Ascending aorta (tissue), 2 donors: ENCODE measurements around the gene KIZ. TPM values are rescaled to one million over a fixed set of nuclear protein-coding genes. Genes with fewer than 3 reads are reported as not detected.

Experiments
- DNase-seq, 2 donors: peaks; one replicate each; pipeline ENCODE4 v3.0.0-alpha.2; 2019; ENCODE audit warnings: low spot score in 2 of 2
- H3K27ac ChIP-seq, 2 donors: fragments of 200-600 bp; sonication (generic); one replicate each; pipeline ENCODE4 v1.5.1; 2016 to 2017; ENCODE audit warnings: mild to moderate bottlenecking in 1 of 2
- H3K27me3 ChIP-seq: fragments of 200-600 bp; sonication (generic); one replicate; pipeline ENCODE4 v1.5.1; 2017
- H3K36me3 ChIP-seq, 2 donors: fragments of 200-600 bp; sonication (generic); one replicate each; pipeline ENCODE4 v1.5.1; 2016
- H3K4me1 ChIP-seq, 2 donors: fragments of 200-600 bp; sonication (generic); one replicate each; pipeline ENCODE4 v1.5.1; 2016 to 2017; ENCODE audit warnings: mild to moderate bottlenecking in 1 of 2
- H3K4me3 ChIP-seq, 2 donors: fragments of 200-600 bp; sonication (generic); one replicate each; pipeline ENCODE4 v1.5.1; 2016 to 2017; ENCODE audit warnings: mild to moderate bottlenecking in 1 of 2
- H3K9me3 ChIP-seq, 2 donors: fragments of 200-600 bp; sonication (generic); one replicate each; pipeline ENCODE4 v1.5.1; 2016
- intact Hi-C: fragments of 100-400 bp; cut with DNase I; formaldehyde crosslinking; loops from one replicate; pipeline ENCODE4 v1.15.1; 2023
- total RNA-seq: library from RNA; depleted of rRNA; stranded (reverse); fragments of >200 nt; gene quantifications from one replicate; pipeline ENCODE4 v1.1.0, GENCODE V29; 2016
- TF ChIP-seq, protein P1 (sequence below), 3 experiments: fragments of 200-600 bp in 2 of 3; fragments of 450-650 bp in 1 of 3; sonication (generic) in 2 of 3; IDR thresholded peaks; one replicate each; pipeline ENCODE4 v1.5.1; 2016 to 2019; ENCODE audit warnings: antibody characterized with exemption in 3 of 3, mild to moderate bottlenecking in 1 of 3, moderate library complexity in 1 of 3

The KIZ gene
- total RNA-seq, 1 donor from 2014 or later: 7.8 TPM

DNA sequence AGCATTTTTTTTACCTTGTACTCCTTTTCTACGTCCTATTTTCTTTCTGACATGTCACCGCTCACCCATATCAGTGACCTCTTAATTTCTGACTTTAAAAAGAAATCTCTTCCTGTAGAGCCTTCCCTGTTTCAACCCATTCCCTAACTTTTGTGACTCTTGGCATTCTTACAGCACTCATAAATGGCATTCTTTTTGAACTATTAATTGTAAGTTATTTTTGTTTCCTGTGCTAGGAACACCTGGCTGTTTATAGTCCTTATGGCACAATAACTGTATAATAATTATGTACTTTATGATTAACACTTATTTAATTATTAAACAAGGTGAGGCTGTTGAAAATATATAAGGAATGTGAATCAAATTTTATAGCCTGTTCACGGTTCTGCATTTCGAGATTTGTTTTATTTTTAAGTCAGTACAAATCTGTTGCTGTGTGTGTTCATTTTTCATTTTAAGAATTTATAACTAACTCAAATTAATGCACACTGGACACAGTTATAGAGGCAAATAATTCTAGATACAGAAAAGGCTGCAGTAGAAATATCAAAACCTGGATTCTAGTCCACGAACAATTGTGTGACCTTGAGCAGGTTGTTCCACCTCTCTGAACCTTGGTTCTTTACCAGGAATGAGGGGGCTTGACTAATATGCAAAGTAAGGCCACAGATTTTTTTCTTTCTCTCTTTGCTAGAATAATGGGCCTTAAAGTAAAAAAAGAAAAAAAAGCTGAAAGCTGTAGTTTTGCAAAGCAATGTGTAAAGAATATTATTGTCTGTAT lies 1.5 kb downstream of the KIZ start:
- TF ChIP-seq, protein P1, sequence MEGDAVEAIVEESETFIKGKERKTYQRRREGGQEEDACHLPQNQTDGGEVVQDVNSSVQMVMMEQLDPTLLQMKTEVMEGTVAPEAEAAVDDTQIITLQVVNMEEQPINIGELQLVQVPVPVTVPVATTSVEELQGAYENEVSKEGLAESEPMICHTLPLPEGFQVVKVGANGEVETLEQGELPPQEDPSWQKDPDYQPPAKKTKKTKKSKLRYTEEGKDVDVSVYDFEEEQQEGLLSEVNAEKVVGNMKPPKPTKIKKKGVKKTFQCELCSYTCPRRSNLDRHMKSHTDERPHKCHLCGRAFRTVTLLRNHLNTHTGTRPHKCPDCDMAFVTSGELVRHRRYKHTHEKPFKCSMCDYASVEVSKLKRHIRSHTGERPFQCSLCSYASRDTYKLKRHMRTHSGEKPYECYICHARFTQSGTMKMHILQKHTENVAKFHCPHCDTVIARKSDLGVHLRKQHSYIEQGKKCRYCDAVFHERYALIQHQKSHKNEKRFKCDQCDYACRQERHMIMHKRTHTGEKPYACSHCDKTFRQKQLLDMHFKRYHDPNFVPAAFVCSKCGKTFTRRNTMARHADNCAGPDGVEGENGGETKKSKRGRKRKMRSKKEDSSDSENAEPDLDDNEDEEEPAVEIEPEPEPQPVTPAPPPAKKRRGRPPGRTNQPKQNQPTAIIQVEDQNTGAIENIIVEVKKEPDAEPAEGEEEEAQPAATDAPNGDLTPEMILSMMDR (IDR thresholded peaks at IDR 0.05): no peak
- Histone ChIP-seq H3K36me3 (peaks cover 0 to 7% of the 10 kb centered on the region in 2 donors), H3K27ac (no peak overlapping the region), H3K4me1 (peaks cover 2 to 4% of the 10 kb centered on the region in 2 donors), H3K27me3 (no peaks in the 10 kb centered on the region), H3K9me3 (no peaks in the 10 kb centered on the region), H3K4me3 (no peak overlapping the region)
- intact Hi-C loops: loop anchor here (5.0 to 10.0 kb wide), 2 partner anchors 415 to 1073 kb away; partner anchors contain the start of genes CFAP61, CRNKL1 and RALGAPA2
- no peak for DNase-seq

DNA sequence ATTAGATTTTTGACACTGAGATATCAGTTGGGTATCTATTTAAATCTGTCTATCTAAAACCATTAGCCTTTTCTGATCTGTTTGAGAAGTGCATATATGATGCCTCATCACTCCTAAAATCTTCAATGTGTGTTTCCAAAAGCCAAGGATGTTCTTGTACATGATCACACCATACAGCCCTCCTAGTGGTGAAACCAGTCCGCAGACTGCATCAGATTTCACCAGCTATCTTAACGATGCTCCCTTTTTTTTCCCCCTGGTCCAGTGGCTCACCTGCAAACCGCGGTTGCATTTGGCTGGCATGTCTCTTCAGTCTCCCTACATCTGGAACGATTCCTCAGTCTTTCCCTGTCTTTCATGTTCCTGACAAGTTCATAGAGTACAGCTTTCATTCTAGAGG lies 4.0 kb downstream of the KIZ start:
- no peak overlapping the region for H3K4me3 ChIP-seq
- no peak for DNase-seq
- H3K9me3 ChIP-seq: no peaks in the 10 kb centered on the region
- H3K27me3 ChIP-seq: no peaks in the 10 kb centered on the region
- H3K36me3 ChIP-seq: peaks cover 0 to 10% of the 10 kb centered on the region in 2 donors
- H3K27ac ChIP-seq: no peak overlapping the region
- TF ChIP-seq, protein P1 (IDR thresholded peaks at IDR 0.05): no peak
- peaks cover 2 to 4% of the 10 kb centered on the region in 2 donors for H3K4me1 ChIP-seq
- intact Hi-C loops: loop anchor here (5.0 to 10.0 kb wide), 2 partner anchors 418 to 1075 kb away; partner anchors contain the start of genes CFAP61, CRNKL1 and RALGAPA2

DNA sequence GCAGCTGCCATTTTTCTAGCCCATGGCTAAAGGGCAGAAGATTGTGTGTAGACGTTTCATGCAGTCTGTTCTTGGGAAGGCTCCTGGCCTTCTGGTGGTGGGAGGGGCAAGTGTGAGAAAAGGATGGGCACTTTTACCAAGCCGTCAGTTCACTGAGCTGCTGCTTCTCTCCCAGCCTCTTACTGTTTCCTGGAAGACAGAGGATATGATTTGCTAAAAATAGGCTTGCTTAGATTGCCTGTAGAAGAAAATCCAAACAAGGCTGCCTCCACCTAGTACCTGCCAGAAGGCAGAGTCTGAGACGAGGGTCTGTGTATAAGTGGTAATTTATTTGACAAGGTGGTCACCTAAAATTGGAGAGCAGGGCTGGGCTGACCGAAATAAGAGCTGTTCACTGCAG lies 7.5 kb downstream of the KIZ start:
- TF ChIP-seq, protein P1 (IDR thresholded peaks at IDR 0.05): no peak
- Histone ChIP-seq H3K36me3 (peaks cover 0 to 22% of the 10 kb centered on the region in 2 donors), H3K27me3 (no peaks in the 10 kb centered on the region), H3K27ac (no peak overlapping the region), H3K4me1 (no peaks in the 10 kb centered on the region), H3K9me3 (no peaks in the 10 kb centered on the region), H3K4me3 (no peak overlapping the region)
- DNase-seq: no peak
- intact Hi-C loops: no loop called here

DNA sequence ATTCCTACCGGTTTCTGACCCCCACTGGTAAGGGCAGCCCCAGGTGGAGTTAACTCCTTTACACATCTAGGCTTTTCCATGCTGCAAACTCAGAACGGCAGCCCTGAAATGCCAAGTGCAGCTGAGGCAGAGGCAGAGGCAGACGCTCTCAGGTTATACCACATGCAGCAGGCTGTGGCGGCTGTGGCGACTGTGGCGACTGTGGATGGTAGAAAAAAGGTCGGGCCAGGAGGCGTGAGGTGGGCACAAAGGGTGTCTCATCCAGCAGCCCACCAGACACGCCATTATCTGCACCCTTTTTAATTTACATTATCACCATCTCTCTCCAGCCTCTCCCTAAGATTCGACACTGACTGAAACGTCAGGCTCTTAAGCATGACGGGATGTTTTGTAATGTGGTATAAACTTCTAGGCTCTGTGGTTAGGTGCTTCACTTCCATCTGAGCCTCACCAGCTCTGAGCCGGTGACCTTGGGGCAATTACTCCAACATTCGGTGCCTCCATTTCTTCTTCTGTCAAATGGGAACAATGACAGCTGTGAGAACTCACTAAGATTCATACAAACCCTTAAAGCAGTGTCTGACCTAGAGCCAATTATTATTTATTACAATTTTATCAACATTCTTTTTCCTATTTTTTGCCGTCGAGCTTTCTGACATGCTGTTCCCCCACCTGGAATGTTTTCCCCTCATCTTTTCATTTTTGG lies 8.2 kb downstream of the KIZ start:
- H3K4me3 ChIP-seq: no peak overlapping the region
- no peaks in the 10 kb centered on the region for H3K4me1 ChIP-seq
- H3K27me3 ChIP-seq: no peaks in the 10 kb centered on the region
- no peak overlapping the region for H3K27ac ChIP-seq
- no peak for DNase-seq
- intact Hi-C loops: no loop called here
- no peaks in the 10 kb centered on the region for H3K9me3 ChIP-seq
- peaks cover 0 to 22% of the 10 kb centered on the region in 2 donors for H3K36me3 ChIP-seq
- TF ChIP-seq, protein P1 (IDR thresholded peaks at IDR 0.05): no peak

DNA sequence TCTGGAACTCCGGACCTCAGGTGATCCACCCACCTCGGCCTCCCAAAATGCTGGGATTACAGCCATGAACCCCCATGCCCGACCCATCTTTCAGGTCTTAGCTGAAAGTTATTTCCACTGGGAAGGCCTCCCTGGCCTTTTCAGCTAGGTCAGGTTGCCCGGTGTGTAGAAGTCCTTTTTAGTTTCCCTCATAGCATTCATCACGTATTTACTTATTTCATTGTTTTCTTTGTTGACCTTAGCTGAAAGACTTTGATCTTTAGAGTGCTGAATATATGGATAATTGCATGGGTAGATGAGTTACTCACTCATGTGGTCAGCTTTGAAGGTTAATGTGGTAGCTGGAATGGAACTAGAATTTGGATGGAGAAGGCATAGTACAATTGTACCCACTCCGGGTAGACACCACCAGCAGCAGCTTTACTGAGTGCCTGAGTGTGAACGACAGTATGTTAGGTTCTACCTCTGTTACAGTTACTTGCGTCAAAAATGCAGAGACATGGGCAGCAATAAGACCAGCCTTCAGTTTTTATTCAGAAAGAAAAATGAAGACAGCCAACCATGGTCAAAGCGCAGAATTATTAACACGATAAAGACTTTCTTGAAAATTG lies 9.1 kb downstream of the KIZ start:
- Histone ChIP-seq H3K4me3 (no peak overlapping the region), H3K27ac (no peak overlapping the region), H3K27me3 (no peaks in the 10 kb centered on the region), H3K9me3 (no peaks in the 10 kb centered on the region), H3K36me3 (peaks cover 0 to 22% of the 10 kb centered on the region in 2 donors), H3K4me1 (no peaks in the 10 kb centered on the region)
- no peak for DNase-seq
- intact Hi-C loops: no loop called here
- TF ChIP-seq, protein P1 (IDR thresholded peaks at IDR 0.05): no peak
